Skeletal muscle tissue (tissue), 4 donors: ENCODE results near the gene CDKAL1. TPM values are rescaled to one million over a fixed set of nuclear protein-coding genes. Genes with fewer than 3 reads are reported as not detected.

Experiments used
- H3K27ac ChIP-seq: one replicate; pipeline ENCODE4 v1.7.0; 2013; ENCODE audit warnings: mild to moderate bottlenecking, low read depth, low read length, inconsistent platforms
- H3K27me3 ChIP-seq, 3 donors: one replicate each; pipeline ENCODE4 v1.7.0; 2013; ENCODE audit warnings: low read length in 3 of 3; ENCODE audit not compliant: control insufficient read depth in 3 of 3, insufficient read depth in 3 of 3
- H3K36me3 ChIP-seq, 3 donors: one replicate each; pipeline ENCODE4 v1.7.0; 2013; ENCODE audit warnings: low read length in 3 of 3; ENCODE audit not compliant: control insufficient read depth in 3 of 3, insufficient read depth in 3 of 3
- H3K4me1 ChIP-seq, 3 donors: one replicate each; pipeline ENCODE4 v1.7.0; 2013; ENCODE audit warnings: low read length in 3 of 3, mild to moderate bottlenecking in 3 of 3; ENCODE audit not compliant: control insufficient read depth in 3 of 3, insufficient read depth in 3 of 3
- H3K4me3 ChIP-seq, 3 donors: one replicate each; pipeline ENCODE4 v1.7.0; 2013; ENCODE audit warnings: low read length in 3 of 3
- H3K9ac ChIP-seq, 3 donors: one replicate each; pipeline ENCODE4 v1.7.0; 2013; ENCODE audit warnings: low read length in 3 of 3, mild to moderate bottlenecking in 3 of 3, moderate library complexity in 2 of 3, low read depth in 1 of 3
- H3K9me3 ChIP-seq, 3 donors: one replicate each; pipeline ENCODE4 v1.7.0; 2013; ENCODE audit warnings: low read length in 3 of 3; ENCODE audit not compliant: control insufficient read depth in 3 of 3
- total RNA-seq: library from RNA; depleted of rRNA; stranded (reverse); fragments of >200 nt; gene quantifications from one replicate; pipeline ENCODE4 v1.2.3, GENCODE V29; 2014
- donor health status: Osteomylitis.

CDKAL1 gene
- total RNA-seq, 1 donor from 2014 or later, result 42.8 TPM

DNA sequence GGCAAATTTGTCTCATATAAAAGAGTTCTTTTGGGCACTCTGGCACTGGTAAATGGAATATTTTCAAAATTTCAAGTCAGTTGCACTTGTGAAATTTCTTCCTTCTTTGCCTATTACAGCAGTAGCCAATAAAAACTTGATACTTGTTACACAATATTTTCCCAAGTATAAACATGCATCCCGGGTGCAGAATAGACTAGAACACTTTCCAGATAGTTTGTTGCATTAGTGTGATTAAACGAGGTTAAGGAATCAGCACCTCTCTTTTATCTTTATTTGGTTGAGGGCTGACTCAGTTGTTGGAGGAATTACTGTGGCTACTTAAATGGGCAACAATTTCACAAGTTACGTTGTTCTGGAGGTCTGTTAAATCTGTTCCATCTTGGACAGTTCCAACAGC is 467.5 kb downstream of the CDKAL1 start:
- no peaks in the 10 kb centered on the region for H3K4me1 ChIP-seq
- no peak overlapping the region for H3K27ac ChIP-seq
- no peaks in the 10 kb centered on the region for H3K9me3 ChIP-seq
- H3K27me3 ChIP-seq, result no peaks in the 10 kb centered on the region
- no peak overlapping the region for H3K4me3 ChIP-seq
- no peak overlapping the region for H3K9ac ChIP-seq
- H3K36me3 ChIP-seq, result no peaks in the 10 kb centered on the region

- H3K4me1 ChIP-seq, result no peaks in the 10 kb centered on the region
- H3K9ac ChIP-seq, result no peak overlapping the region
- no peak overlapping the region for H3K4me3 ChIP-seq
- H3K36me3 ChIP-seq, result no peaks in the 10 kb centered on the region
- no peaks in the 10 kb centered on the region for H3K9me3 ChIP-seq
- no peaks in the 10 kb centered on the region for H3K27me3 ChIP-seq
- H3K27ac ChIP-seq, result no peak overlapping the region
Observed at GRCh38 chr6:21003780-21004541, 469.7 kb downstream of the CDKAL1 start.

DNA sequence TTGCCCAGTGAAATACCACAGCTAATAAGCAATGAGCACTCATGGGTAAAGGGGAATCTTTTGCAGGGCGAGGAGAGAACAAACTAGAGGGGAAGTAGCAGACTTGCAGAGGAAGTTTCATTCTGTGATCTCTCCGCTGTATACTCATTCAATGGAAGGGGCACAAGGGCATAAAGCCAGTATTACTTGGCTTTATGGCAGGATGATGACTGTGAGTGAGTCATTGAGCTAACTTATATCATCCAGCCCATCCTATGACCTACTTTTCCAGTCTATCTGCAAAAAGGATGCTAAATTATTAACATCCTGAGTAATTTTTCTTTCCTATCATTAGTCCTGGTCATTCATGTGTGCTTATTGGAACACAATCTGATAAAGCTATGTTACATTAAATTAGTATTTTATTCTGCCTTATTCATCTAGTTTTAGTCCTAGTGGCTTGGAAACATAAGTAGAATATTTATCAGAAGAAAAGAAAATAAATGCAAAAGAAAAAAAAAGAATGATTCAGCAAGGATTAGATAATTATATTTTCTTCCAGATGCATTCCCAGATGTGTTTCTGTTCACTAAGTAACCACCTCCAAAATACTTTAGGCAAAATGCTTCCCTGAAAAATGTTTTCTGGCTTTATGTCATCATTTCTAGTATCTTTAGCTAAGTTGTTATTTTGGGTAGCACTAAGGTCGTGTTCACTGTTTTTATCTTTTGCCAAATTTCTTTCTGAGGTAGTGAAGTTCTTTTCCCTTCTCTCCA is 471.7 kb downstream of the CDKAL1 start:
- H3K27ac ChIP-seq, result no peak overlapping the region
- no peaks in the 10 kb centered on the region for H3K4me1 ChIP-seq
- no peaks in the 10 kb centered on the region for H3K36me3 ChIP-seq
- no peak overlapping the region for H3K9ac ChIP-seq
- no peaks in the 10 kb centered on the region for H3K9me3 ChIP-seq
- no peaks in the 10 kb centered on the region for H3K27me3 ChIP-seq
- H3K4me3 ChIP-seq, result no peak overlapping the region

- no peaks in the 10 kb centered on the region for H3K27me3 ChIP-seq
Observed at GRCh38 chr6:21019614-21020013, 485.4 kb downstream of the CDKAL1 start.

DNA sequence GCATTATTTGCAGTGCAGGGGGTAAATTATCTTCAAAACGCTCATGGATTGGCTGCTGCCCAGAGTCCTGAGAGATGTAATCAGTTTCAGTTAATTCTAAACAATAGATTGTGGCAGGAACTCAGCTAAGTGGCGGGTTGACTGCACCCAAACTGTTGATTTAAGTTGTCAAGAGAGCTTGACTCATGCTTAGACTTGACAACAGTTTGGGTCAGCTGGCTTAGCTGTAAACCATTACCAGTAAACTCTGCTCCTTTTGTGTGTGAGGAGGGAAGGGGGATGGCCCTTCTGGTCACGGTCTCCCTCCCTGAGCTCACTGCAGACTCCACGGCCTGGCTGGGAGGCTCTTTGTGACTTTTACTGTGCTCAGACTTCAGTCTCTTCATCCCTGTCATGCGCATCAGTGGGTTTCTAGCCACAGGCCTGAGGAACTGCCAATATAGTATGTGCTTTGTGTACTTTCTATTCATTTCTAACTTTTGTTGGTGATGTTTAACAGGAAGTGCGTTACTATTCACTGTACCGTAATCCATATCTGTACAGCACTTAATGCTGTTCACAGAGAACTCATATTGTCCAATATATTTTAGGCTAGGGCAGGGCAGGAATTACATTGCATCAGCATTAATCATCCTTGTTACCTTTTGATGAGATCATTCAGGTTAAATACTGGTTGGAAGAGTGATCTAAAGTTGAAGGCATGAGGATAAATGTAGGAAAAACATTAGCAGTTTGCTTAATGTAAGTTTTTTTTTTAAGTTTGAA is 488.3 kb downstream of the CDKAL1 start:
- no peaks in the 10 kb centered on the region for H3K27me3 ChIP-seq
- no peaks in the 10 kb centered on the region for H3K9me3 ChIP-seq
- peaks cover 0 to 3% (median 0%) of the 10 kb centered on the region in 3 donors for H3K4me1 ChIP-seq
- no peak overlapping the region for H3K9ac ChIP-seq
- no peak overlapping the region for H3K27ac ChIP-seq
- no peak overlapping the region for H3K4me3 ChIP-seq
- no peaks in the 10 kb centered on the region for H3K36me3 ChIP-seq

More at GRCh38 chr6:21019614-21020013, 485.4 kb downstream of the CDKAL1 start:
- no peak overlapping the region for H3K27ac ChIP-seq
- no peak overlapping the region for H3K9ac ChIP-seq
- peaks cover 0 to under 1% (median 0%) of the 10 kb centered on the region in 3 donors for H3K4me1 ChIP-seq
- no peaks in the 10 kb centered on the region for H3K9me3 ChIP-seq
- H3K36me3 ChIP-seq, result no peaks in the 10 kb centered on the region
- no peak overlapping the region for H3K4me3 ChIP-seq

GRCh38 chr6:21023210-21023609 is 489.0 kb downstream of the CDKAL1 start:
- H3K9ac ChIP-seq, result no peak overlapping the region
- no peaks in the 10 kb centered on the region for H3K27me3 ChIP-seq
- no peak overlapping the region for H3K27ac ChIP-seq
- H3K9me3 ChIP-seq, result no peaks in the 10 kb centered on the region
- peaks cover 0 to 3% (median 0%) of the 10 kb centered on the region in 3 donors for H3K4me1 ChIP-seq
- H3K36me3 ChIP-seq, result no peaks in the 10 kb centered on the region
- H3K4me3 ChIP-seq, result no peak overlapping the region

GRCh38 chr6:21024616-21025015 is 490.4 kb downstream of the CDKAL1 start:
- peaks cover 0 to 3% (median 0%) of the 10 kb centered on the region in 3 donors for H3K4me1 ChIP-seq
- no peaks in the 10 kb centered on the region for H3K9me3 ChIP-seq
- no peak overlapping the region for H3K27ac ChIP-seq
- no peaks in the 10 kb centered on the region for H3K36me3 ChIP-seq
- no peaks in the 10 kb centered on the region for H3K27me3 ChIP-seq
- H3K4me3 ChIP-seq, result no peak overlapping the region
- no peak overlapping the region for H3K9ac ChIP-seq

DNA sequence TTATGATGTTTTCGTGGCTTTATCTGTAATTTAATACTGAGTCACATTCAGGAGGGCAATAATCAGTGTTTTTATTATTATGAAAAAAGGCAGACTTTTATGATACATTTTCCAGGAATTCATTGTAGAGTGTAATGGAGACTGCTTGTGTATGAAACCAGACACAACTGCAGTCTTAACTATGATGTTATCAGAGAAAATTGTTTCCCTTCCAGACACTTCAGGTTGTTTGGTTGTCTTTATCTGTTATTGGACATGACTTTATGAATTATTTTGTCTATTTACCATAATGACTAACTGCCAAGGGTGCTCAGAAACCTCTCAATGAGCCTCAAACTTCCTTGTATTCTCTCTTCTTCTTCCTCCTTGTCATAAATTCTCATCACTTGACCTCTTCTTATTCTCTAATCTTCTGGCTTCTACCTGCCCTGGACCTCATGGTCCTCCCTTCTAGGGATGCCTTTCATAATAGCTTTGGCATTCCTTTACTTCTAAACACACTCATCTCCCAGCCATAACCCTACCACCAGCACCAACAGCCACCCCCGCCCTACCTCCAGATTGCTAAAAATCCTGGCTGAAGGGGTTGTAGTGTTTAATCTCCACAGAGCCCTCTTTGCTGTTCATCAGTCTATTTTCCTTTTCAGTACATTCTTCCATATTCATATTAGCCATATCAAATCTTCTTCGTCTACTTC is 492.5 kb downstream of the CDKAL1 start:
- Histone ChIP-seq H3K9ac (no peak overlapping the region), H3K36me3 (no peaks in the 10 kb centered on the region), H3K27me3 (no peaks in the 10 kb centered on the region), H3K9me3 (no peaks in the 10 kb centered on the region), H3K4me1 (peaks cover 0 to 3% (median 0%) of the 10 kb centered on the region in 3 donors), H3K27ac (no peak overlapping the region), H3K4me3 (no peak overlapping the region)

DNA sequence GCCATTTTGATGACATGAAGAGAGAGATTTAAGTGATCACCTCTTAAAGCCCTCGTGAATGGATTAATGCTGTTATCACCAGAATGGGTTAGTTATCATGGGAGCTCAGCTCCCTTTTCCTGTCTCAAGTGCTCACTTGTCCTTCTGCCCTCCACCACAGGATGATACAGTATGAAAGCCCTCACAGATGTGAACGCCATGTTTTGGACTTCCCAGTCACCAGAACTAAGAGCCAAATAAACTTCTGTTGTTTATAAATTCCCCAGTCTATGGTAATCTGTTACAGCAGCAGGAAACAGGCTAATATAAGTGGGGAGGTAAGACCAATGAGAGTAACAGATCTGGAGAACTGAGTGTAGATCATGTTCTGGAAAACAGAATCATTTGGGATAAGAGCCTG is 493.2 kb downstream of the CDKAL1 start:
- no peak overlapping the region for H3K9ac ChIP-seq
- no peaks in the 10 kb centered on the region for H3K9me3 ChIP-seq
- no peak overlapping the region for H3K27ac ChIP-seq

More for the DNA sequence above, 493.2 kb downstream of the CDKAL1 start:
- Histone ChIP-seq H3K4me3 (no peak overlapping the region), H3K4me1 (peaks cover 0 to 3% (median 0%) of the 10 kb centered on the region in 3 donors), H3K36me3 (no peaks in the 10 kb centered on the region), H3K27me3 (no peaks in the 10 kb centered on the region)
